GM19455 (cell line): ENCODE results near the gene LRAT.

Experiments
- ATAC-seq: cut with Tn5 transposase; IDR thresholded peaks from one replicate; pipeline ENCODE4 v1.9.1; 2021; ENCODE audit not compliant: unreplicated experiment

LRAT gene

GRCh38 chr4:154760895-154761294, 17.1 kb downstream of the LRAT start:
- no peak for ATAC-seq

DNA sequence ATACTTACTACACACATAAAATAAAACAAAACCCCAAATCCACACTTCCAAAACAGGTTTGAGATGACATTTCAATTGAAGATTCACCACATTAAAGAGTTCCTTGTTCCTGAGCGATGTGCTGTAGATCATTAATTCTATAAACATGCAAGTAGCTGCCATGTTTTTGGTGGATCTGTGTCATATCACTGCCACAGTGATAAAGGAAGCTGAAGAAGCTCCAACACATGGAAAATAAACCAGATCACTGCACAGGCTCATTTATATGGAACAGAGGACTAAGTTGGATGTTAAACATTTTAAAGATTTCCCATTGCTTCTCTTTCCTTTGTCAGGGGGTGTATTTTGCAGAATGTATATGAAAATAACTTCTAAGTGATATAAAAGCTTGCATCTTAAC, 34.5 kb downstream of the LRAT start:
- ATAC-seq = no peak

GRCh38 chr4:154779362-154779947, 35.7 kb downstream of the LRAT start:
- no peak for ATAC-seq

DNA sequence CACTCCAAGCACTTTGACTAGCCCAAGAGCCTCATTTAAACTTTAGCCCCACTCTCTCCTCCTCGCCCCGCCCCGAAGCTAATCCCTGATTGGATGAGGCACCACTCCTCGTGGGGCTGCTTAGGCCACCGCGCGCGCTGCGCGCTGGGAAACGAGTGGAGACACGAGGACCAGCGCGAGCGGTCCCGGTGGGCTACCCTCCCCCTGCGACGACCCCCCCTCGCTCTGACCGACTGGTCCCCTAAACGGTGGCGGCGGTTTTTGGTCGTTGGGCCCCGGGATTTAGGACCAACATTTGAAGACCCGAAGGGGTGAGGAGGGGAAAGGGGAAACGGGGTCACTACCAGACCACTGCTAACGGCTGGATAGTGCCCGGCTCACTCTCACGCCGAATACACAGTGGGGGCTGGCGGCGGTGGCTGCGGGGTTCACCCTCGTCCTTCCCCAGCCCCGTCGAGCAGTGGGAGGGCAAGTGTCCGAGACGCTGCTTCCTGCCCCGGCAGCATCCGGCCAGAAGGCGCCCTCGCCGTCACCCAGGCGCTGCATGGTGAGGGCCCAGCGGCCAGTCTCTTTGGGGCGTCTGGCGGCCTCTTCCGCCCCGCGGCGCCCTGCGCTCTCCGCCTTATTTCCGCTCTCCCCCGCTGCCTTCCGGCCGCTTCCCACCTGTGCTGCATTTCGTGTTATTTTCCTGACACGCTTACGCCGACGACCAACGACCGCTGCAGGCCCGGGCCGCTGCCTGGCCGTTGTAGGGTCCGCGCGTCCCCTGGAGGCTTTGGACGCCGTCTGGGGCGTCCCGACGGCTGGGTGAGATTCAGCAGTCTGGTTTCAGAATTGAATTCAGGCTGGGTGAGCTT, 37.6 kb downstream of the LRAT start, which contains the start of gene RBM46:
TSS of gene RBM46 (plus strand) at position 147 of the 857 bp plus-strand sequence. CDS start 15,481 bp downstream, outside the sequence.
- ATAC-seq = no peak

- ATAC-seq = no peak
Observed at GRCh38 chr4:154781983-154782293, 38.1 kb downstream of the LRAT start.
